NOMO-1 treated with dmso at 0.1 percent for 144 hours (cell line): ENCODE results near the gene GRHL1.

Experiments used
- DNase-seq: peaks from one replicate; lab custom pipeline; 2025; ENCODE audit not compliant: unreplicated experiment; lab: John Stamatoyannopoulos, UW

GRHL1 gene

DNA sequence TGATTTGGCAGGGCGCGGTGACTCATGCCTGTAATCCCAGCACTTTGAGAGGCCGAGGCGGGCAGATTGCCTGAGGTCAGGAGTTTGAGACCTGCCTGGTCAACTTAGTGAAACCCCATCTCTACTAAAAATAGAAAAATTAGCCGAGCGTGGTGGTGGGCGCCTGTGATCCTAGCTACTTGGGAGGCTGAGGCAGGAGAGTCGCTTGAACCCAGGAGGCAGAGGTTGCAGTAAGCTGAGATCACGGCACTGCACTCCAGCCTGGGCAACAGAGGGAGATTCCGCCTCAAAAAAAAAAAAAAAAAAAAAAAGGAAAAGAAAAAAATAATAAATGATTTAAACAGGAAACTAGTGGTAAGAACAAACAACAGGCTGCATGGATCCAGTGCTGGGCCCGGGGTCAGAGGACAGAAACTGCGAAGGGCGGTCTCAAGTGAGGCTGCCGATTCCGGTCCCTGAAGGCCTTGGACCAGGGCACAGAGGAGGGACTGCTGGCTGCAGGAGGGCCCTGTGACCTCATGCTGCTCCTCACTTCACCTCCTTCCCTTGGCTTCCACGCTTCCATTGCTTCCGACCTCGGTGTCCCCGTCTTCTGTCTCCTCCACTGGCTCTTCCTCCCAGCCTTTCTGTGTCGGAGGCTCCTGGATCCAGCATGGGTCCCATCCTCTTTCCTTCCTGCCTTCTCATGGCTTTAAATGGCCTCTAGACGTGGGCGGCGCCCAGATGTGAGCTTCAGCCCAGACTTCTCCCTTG lies 2.1 kb upstream of the GRHL1 start:
- no peak for DNase-seq

DNA sequence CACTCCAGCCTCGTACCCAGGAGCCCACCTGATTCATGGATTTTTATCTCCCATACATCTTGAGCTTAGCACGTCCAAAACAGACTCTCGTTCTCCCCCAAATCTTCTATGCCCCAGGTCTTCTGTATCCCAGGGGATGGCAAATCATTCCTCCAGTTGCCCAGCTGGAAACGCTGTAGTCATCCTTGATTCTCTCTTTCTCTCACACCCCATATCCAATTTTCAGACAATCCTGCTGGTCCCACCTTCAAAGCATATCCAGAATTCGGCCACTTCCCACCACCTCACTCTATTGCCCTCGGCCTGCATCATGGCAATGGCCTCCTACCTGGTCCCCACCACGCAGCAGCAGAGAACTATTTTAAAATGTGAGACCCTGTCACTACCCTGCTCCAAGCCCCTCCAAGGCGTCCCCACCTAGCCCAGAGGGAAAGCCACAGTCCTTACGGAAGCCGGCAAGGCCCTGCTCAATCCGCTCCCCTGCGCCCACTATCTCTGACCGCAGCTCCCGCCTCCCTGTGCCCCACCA lies 1.4 kb upstream of the GRHL1 start:
- DNase-seq: no peak

DNA sequence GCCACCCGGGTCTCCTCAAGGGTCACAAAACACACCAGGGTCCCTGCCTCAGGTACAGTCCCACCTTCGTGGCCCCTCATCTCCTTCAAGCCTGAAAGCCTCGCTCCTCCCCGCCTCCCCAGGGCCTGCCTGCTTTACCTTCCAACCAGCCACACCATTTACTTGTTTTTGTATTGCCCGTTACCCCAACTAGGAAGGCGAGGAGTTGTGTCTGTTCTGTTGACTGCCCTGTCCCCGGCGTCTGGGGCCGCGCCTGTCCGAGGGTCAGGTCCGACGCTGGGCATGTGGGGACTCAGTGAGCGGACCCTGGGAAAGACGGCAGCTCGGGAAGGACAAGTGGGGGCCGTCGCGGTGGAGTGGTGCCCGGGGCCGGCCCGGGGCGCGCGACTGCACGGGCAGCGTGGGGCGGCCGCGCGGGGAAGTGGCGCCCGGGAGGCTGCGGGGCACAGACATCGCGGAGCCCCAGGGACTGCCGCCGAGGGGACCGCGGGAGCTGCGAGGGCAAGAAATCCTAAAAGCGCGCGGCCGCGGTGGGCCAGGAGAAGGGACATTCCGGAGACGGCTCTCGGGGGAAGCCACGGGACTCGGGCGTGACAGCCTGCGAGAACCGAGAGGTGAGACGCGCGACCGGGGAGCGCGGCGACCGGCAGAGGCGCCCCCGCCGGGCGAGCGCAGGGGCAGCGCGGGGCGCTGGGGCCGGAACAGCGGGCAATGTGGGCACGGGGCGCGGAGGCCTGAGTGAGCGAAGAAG lies 797 bp upstream of the GRHL1 start:
- no peak for DNase-seq

DNA sequence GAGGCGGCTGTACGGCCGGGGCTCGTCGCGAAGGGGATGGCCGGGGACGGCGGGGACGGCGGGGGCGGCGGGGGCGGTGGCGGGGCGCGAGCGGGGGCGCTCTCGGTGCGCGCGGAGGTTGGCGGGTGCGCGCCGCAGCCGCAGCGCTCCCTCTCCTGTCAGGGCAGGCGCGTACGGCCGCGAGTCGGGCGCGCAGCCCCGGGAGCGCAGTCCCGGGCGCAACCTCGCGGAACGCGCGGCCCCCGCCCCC lies 296 bp upstream of the GRHL1 start:
- DNase-seq: no peak

DNA sequence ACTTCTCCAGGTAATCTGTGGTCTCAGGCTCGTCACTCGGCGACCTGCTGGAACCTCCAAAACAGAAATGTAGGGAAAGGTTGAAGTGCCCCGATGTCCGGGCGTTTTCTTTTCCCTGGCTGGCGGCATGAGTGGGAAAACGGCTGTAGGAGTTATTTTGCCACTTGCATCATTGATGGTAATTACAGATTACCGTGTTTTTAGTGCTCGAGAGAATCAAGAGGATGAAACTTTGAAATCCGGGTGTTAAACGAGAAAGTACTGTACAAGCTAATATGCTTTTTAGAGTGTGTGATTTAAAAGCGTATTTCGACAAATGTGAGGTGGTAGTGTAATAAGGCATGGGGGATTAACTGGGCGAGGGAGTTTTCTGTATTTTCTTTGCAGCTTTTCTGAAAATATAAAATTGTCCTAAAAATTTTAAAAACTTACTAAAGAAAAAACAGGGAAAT lies 819 bp downstream of the GRHL1 start:
- no peak for DNase-seq

DNA sequence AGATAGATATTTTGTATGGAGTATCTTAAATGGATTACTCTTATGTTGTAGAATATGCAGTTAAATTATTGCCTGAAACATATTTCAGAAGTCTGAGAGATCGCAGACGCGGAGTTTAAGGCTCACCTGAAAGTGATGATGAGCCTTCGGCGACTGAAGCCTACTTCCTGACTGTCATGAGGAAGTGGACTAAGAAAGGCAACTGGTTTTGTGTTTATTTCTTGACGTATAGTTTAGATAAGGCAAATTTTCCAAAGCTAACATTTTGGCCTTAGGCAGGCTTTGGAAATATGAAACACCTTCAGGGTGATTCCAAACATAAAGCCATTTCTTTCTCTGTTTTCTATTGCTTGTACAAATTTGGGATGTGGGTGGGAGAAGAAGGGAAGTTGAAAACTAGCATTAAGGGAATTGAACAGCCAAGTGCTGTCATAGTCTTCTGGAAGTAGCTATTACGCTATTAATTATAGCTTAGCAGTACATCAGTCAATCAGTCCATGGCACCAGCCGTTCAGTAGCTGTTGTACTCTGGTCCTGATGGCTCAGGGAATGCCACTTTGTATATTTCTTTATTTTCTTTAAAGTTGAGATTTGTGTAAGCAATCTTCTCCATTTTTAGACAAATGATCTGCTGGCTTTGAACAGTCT lies 1.5 kb downstream of the GRHL1 start:
- no peak for DNase-seq

DNA sequence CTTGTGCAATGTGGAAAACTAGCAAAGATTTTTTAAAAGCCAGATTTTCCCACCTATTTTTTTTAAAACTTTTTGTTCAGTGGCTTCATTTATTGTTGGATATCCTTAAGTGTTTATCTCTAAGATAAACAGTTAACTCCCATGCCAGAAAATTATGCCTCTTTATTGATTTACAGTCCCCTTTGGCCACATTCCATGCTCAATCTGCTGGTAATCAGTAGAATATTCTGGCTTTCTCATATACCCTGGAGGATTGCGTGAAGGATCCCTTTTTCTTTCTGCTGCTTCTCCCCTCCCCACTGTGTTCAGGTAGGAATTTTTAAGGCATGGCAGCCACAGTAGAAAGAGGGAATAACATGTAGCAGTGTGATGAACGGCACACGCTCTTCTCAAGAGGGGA lies 2.6 kb downstream of the GRHL1 start:
- DNase-seq: no peak

DNA sequence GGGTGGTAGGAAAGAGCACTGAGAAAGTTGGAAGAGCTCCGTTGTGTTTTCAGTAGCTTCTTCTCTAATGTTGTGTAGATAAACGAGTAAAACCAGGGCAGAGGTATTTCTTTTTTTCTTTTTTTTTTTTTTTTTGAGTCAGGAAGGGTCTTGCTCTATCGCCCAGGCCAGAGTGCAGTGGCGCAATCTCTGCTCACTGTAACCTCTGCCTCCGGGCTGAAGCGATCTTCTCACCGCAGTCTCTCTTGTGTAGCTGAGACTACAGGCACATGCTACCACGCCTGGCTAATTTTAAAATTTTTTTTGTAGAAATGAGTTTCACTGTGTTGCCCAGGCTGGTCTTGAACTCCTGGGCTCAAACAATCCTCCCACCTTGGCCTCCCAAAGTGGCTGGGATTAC lies 6.6 kb downstream of the GRHL1 start:
- no peak for DNase-seq

DNA sequence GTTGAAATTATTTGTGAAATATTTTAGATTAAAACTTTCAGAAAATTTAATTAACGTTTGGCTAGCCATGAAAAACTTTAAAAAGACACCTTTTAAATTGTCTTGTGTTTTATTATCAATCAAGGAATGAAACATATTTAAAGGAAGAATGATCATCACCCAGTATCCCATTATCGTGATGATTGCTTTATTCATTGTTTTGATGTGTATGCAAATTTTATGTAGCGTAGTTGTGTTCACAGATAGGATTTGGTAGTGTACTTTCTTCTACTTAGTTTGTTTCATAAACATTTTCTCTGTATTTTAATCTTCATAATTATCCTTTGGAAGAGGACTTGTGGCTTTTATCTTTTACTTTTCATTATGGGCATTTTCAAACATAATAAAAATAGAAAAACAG lies 7.8 kb downstream of the GRHL1 start:
- DNase-seq: no peak

DNA sequence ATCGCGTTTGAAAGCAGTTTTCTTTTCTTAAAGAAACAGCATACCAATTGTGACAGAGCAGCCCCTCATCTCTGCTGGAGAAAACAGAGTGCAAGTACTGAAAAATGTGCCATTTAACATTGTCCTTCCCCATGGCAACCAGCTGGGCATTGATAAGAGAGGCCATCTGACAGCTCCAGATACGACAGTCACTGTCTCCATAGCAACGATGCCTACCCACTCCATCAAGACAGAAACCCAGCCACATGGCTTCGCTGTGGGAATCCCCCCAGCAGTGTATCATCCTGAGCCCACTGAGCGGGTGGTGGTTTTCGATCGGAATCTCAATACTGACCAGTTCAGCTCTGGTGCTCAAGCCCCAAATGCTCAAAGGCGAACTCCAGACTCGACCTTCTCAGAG lies 9.5 kb downstream of the GRHL1 start:
- no peak for DNase-seq

DNA sequence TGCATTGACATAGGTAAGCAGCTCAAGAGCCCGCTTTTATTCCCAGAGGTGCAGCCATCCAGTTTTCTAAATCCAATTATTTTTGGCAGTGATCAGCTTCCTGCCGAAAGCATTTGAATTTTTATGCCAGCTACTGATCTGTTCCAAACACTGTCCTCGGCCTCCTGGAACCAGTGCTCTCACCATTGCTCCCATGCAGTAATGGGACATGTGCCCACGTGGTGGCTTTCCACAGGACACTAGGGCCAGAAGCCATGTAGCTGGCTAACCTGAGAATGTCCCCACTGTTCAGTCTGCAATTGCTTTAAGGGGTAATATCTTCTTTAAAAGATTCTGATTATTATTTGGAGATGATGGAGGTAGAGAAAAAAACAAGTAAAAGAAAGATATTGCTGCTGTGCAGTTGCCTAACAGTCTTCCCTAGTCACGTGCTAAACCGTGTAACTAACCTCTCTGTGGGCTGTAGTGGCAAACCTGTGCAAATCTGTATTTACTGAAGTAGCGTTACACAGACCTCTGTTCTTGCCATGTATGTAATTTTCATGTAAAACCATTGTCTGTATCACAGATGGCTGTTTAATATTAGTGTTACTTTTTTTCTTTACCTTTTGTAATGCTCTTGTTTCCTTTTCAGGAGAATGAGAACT lies 13.0 kb downstream of the GRHL1 start:
- DNase-seq: no peak

DNA sequence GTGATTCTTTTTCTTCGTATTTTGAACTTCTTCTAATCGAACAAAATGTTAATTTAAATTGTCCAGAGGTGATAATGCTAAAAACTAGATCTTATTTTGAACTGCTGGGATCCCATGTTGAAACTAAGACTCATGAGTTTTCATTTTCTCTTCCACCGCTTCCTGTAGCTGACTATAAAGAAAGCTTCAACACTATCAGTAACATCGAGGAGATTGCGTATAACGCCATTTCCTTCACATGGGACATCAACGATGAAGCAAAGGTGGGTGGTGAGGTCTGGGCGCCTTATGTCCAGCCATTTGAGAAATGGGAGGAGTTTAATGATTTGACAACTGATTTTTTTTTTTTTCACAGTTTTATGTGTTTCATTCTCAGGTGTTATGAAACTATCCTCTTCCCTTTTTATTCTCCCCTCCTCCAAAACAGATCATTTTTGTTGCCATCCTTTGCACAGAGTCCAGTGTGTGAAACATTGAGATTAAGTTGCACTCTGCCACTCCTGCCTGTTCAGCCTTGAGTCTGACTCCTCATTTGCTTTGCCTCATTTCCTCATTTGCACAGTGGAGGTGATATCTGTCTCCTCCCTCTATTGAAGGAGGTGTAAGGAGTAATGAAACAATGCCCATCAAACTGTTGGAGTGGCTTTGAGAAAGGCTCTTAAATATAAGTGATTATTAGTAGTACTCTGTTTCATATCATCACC lies 13.8 kb downstream of the GRHL1 start:
- no peak for DNase-seq

DNA sequence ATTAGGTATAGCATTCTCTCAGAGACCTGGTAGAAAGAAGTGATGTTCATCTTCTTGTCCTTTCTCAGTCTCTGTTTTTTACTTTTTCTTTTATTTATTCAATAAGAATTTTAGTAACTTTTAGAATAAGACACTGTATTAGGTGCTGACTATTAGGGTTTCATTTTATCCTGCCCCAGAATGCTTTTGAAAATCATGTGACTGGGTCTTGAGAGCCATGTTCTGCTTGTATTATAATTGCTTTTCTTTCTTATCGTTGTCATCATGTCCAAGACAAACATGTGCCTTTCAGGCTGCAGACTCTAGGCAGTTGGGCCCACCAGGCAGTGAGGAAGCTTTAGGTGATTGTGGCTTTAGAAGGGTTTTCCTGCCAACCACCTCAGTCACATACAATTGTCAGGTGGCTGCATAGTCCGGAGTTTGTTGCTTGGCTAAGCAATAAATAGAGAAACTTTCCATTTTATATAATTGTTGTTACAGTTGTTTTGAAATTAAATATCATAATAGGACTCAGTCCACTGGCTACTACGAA lies 15.1 kb downstream of the GRHL1 start:
- DNase-seq: no peak

DNA sequence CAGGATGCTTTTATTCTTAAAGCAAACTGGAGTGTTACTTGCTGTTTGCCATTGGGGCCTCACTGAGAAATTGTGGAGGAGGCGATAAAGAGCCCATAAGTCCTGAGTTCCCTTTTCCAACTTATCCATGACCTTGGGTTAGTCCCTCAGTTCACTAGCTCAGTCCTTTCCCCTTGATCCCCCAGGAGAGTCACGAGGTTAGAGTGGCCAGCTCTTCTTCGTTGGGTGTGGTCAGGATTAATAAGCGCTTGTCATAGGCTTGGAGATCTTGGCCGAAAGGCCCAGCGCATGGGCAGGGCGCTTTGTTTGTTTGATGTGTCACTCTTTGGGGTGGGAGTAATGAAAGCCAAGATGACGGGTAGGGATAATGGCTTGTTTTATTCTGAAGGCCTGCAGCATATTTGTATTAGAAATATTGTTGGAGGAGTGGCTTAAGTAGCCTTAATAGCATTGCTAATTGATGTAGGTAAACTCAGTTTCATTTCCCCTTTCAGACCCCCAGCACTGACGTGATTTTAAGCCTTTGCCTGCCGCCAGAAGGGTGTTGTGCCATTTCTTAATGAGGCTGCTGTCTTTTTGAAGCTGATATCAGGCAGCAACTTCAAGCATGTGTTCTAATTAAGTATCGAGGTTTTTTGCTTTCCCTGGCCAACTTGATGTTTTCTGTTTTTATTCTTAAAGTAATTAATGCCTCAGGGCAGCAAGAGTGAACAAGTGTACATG lies 15.7 kb downstream of the GRHL1 start:
- peak; percentile 53 for DNase-seq

DNA sequence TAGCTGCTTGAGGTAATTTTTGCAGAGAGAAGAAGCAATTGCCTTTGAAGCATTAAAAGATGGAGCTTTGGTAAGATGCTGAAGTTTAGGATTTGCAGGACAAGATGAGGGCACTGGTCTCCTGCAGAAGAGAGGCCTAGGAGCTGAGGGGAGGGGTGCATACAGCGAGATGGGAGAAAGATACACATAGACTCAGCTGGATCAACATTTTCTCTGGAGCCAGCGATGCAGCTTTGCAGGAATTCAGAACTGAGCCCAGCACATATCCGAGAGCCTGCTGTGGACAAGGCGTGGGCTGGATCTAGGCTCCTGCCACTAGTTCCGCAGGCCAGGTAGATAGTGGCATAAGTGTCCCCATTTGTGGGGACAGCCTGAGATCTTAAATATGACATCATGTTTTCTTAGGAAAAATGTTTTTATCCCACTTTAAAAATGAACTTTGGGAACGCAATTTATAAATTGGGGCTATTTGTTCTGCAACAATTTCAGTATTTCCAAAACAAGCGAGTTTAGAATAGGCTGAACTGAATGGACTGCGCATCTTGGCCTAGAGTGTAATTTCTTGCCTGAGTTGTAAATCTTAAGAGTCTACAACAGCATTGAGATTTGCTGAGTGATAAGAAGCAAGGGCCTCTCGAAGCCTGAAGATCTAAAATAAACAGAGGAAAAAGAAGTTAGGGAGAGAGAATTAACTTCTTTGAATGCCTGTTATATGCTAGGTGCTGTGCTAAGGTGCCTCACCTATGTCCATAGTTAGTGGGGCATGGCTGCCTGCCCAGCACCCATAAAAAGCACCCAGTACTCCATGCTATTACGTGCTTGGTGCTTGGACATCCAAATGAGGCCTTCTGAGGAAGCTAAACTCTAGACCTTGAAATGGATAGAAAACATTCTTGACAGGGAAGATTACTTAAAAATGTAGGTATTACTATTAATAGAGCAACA lies 17.3 kb downstream of the GRHL1 start:
- DNase-seq: no peak

DNA sequence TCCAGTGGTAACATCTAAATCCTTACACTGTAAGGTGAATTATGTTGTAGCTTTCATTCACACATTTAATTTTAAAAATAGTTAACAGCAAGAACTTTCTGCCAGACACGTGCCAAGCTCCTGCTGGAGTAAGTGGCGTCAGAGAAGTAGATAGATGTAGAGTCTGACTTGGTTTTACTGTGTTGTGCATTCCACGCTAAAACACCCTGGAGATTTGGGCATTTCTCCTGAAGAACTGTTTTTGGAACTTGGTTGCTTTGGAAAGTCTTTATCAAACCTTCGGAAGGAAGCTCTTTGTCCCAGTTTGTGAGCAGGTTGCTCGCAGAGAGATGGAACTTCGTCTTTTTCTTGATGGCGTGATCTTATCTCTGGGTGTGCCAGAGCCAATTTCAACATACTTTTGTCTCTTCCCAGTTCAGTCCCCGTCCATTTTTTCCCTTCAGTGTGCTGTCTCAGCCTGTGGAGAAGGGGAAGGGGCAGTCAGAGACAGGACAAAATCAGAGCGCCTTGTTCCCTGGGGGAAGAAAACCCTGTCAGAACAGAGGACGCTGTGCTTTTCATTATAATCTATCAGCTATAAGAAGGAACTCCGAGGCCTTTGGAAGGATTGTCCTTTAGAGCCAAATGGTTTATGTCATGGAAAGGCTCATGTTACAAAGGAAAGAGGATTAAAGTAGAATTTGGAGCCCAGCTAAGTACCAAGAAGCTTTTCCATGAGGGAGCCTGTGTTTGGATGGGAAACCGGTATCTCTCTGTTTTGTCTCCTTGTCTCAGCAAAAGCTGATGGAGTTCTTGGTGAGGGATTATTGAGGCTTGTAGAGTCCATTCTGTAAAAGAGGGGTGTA lies 18.9 kb downstream of the GRHL1 start:
- DNase-seq: no peak

DNA sequence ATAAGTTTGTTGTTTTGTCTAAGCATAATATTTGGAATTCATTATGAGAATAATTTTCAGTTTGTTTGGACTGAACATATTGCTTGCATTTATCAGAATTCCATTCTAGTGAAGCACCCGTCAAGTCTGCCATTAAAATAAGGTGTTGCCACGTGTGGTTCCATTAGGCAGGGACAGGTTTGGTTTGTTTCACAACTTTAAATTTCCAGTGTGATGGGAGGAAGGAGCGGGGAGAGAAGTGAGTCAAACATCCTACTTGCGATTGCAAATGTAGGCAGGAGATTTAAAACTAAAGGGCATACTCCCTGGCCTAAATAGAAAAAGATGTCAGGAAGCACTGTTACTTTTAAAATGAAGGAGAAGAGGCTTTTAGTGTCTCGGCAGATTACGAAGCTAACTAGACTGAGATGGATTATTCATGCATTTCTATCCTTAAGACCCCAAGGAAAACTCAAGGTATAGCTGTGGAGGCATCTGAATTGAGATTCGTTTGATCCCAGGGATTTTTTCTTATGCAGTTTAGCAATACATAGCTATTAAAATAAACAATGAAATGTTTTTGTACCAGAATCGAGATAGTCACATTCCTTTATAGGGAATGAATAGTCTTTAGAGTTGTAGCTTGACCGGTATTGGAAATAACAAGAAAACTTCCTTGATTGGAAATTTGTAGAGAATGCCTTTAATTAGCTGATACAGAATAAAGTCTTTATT lies 19.8 kb downstream of the GRHL1 start:
- DNase-seq: no peak

DNA sequence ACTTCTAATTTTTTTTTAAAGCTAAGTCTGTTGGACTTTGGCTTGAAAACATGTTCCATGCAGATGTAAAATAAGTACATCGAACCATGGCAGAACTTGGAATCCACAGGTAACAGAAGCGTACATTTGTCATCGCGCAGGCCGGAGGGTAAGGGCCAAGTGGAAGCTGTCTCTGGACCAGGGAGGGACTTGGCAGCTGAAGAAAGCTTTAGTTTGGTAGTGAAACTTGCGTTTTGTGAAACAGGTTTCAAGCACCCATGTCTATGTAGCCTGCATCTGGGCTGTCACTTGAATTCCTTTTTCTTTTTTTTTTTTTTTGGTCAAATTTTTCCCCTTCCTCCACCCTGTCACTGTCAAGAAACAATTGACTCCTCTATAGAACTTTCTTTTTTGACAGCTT lies 20.4 kb downstream of the GRHL1 start:
- DNase-seq: no peak
